ENCODE measurements around the gene CNTNAP5.

Gene CNTNAP5

DNA sequence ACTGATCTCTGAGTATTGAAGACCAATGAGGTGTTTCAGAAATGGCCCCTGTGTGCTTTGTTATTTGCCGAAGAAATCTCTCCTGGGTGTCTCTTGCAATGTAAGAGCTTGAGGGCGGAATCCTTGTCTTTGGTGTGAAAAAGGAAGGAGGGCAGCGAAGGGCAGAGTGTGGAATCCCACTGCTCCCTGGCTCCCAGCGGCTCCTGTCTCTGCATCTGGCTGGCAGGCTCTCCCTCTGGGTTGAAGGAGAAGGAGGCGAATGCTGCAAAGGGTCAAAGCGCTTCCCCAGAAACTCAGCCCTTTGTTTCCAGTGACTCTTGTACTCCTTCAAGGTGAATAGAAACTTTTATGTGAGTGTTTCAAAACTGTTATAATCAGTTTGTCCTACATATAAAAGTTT lies 457.5 kb downstream of the CNTNAP5 start:
- DNase-seq: no peak

- no peak for DNase-seq
Measured at GRCh38 chr2:124485659-124486058, 460.6 kb downstream of the CNTNAP5 start.

DNA sequence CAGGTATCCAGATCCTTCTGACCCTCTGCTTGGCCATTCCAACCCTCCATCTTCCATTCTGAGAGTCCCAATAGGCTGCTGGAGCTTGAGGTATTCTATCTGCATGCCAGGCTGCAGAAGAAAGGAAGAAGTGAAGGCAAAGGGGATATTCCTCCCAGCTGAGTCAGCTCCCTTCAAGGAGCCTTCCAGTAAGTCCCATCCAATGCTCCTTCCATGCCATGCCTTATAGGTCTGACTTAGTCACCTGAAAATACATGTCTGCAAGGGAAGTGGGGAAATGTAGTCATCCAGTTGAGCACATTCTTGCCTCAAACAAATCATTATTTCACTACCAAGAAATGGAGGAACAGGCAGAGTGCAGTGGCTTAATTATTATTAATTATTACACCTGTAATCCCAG lies 464.6 kb downstream of the CNTNAP5 start:
- DNase-seq: no peak

- DNase-seq: no peak
Measured at GRCh38 chr2:124501575-124502152, 476.6 kb downstream of the CNTNAP5 start.

DNA sequence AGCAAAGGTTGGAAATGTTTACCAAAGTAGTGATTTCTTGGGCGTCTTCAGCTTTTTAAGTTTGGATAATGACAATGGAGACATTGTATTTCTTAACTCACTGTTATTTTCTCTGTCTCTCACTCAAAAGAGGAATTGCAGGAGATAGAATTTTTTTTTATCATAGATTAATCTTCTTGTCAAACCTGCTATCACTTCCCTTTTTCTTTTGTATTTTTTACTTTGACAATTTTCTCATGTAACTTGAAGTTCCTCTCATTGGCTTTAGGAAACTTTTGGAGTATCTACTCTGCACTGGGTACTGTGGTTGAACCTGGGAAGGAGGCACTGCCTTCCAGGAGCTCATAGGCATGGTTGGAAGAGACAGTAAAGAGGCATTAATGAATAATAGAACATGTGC lies 489.1 kb downstream of the CNTNAP5 start:
- no peak for DNase-seq

DNA sequence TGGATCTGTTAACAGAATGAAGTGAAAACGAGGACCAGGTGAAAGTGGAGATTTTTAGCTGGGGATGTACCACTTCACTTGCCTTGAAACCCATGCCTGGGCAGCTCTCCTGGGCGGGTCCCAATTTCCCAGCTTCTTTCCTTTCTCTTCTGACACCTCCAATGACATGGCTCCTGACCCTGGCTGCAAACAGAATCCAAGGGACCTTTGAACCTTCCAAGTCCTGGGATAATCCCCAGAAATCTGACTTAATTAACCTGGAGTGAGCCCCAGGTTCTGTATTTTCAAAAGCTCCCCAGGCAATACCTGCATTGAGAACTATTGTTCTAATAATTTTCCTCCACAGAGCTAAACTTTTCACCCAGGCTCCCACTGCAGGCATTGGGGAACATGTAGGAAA lies 495.9 kb downstream of the CNTNAP5 start:
- DNase-seq: no peak

- DNase-seq: no peak
Measured at GRCh38 chr2:124523096-124523495, 498.0 kb downstream of the CNTNAP5 start.

DNA sequence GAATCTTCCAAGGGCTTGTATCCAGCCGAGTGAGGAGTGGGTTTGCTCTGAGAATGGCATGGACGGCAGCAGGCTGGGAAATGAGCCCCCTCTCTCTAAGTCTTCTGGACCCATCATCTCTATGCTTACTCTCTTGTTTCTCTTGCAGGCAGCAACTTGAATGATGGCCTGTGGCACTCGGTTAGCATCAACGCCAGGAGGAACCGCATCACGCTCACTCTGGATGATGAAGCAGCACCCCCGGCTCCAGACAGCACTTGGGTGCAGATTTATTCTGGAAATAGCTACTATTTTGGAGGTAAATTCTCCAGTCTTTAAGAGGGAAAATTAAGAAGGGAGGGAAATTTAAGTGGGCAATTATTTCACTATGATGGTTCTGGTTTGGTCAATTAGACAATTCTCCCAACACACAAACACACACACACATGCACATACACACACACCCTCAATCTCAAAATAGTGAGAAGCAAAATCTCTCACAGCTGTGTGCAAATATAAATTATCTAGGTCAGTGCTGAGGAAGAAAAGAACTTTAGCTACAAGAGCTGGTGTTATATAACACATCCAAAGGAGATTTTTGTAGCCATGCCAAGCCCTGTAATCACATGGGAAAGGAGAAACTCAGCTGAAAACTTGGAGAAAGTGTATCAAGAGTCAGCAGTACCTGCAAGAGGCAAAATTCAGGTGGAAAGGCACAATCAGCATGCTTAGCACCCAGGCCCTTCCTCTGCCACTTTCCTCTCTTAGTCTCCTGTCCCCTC lies 499.2 kb downstream of the CNTNAP5 start:
- no peak for DNase-seq

- DNase-seq: no peak
Measured at GRCh38 chr2:124526221-124526620, 501.1 kb downstream of the CNTNAP5 start.

- DNase-seq: no peak
Measured at GRCh38 chr2:124530203-124530602, 505.1 kb downstream of the CNTNAP5 start.

DNA sequence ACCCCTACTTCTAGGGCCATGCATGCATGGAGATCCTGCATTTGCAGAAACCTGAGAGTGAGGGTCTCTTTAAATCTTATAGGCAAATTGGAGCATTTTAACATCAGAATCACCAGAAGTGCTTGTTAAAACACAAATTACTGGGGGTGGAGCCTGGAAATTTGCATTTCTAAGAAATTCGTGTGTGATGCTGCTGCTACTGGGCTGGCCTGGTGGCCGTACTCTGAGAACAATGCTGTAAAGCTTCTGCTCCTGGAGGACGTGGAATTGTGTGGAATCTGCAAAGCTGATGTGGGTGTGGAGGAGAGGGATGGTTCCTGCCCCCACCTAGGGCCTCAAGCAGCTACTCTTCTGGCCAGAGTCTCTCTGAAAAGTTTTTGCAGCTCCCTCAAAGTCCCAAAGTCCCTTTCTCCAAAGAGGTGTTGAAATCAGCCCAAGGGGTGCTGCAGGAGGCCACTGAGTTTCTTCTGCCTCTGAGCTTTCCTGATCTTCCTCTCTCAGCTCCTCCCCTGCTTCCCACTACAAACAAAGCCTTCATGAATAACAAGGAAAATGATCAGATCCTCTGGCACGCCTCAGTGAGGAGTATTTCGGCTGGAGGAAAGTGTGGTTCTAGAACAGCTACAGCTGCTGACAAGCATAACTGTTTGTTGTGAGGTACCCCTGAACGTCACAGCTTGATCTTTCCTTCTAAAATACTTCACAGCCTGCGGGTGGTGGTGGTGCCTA lies 508.3 kb downstream of the CNTNAP5 start:
- DNase-seq: no peak

- DNase-seq: no peak
Measured at GRCh38 chr2:124534028-124534427, 508.9 kb downstream of the CNTNAP5 start.

DNA sequence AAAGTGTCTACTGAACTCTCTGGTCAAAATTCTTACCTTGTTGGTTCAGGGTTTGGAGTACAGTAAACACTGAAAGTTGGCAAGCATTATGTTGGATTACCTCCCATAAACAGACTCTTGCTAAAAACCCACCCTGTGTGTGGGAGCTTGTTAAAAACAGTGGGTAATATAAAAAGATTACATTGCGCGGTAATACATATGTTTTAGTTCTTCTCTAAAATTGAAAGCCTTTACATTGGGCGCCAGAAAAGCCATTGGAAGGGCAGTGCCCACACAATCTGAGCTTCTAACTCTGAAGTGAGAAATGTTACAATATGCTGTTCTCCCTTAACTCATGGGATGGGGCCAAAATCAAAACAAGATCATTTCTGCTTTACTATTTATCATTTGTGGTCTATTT lies 510.7 kb downstream of the CNTNAP5 start:
- DNase-seq: no peak

DNA sequence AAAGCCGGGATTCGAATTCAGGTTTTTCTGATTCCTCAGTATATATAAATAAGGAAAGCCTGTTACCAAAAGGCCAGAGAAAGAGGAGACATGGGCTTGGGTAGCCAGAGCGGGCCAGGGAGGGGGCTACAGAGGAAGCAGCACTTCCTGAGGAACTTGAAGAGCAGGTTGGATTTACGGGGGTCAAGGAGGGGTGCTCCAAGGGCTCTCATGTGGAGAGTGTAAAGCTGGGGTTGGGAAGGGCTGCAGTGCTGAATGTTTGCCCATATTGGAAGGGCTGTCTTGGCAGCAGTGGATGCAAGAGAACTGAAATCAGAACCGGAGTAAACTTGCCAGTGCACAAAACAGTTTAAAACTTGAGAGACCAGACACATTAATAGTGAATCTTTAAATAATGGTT lies 511.5 kb downstream of the CNTNAP5 start:
- no peak for DNase-seq

DNA sequence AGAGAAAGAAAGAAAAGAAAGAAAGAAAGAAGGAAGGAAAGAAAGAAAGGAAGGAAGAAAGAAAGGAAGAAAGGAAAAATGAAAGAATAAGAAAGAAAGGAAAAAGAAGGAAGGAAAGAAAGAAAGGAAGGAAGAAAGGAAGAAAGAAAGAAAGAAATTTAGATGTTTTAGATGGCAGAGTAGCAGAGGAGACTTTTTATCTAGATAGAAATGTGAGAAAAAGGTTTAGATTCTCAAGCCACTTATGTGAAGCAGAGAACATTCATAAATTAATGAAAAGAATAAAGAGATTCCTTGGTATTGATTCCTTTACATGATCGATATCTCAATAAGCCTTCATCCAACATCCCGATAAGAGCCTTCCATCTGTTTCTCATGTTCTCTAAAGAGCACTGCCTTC lies 513.5 kb downstream of the CNTNAP5 start:
- no peak for DNase-seq

DNA sequence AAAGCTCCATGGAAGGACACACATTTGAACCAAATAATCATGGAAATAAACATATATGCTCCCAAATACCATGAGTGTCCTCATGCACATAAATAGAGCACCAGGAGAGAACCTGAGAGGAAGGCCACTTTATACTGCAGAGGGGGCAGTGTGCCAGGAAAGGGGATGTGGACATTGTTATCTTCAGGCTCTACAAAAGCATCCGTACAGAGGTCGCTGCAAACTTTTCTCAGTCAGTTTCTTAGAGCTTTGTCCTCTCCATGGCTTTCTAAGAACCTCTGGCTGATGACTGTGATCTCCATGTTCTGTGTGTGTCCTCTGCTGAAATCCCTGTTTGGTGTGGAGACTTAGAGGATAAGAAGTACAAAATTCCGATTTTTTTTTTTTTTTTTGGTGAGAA lies 515.7 kb downstream of the CNTNAP5 start:
- no peak for DNase-seq

- no peak for DNase-seq
Measured at GRCh38 chr2:124542932-124543640, 518.0 kb downstream of the CNTNAP5 start.

GRCh38 chr2:124547700-124548099 lies 522.6 kb downstream of the CNTNAP5 start:
- no peak for DNase-seq

GRCh38 chr2:124558277-124558905 lies 533.3 kb downstream of the CNTNAP5 start:
- no peak for DNase-seq

GRCh38 chr2:124559236-124559635 lies 534.1 kb downstream of the CNTNAP5 start:
- no peak for DNase-seq

DNA sequence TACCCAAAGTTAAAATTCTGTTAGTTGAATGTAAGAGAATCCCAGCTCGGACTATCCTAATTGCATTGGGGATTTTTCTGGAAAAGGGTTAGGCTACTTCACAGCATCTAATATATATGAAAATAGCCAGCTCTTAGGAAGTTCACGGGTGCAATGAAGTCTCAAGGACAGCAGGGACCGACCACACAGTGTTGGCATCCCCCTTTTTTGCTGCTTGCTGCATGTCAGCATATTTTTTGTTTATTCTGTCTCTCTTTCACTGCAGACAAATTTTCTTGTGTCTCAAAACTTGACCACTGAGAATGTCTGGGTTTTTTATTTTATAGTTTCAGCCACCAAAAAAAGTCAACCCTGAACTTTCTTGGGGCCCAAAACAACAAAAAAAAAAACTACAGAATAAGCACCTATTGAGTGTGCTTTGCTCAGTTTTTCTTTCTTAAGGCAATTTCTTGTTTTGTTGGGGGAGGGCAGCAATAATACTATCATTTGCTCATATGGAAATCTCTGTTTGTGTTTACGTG lies 535.6 kb downstream of the CNTNAP5 start:
- no peak for DNase-seq

GRCh38 chr2:124561486-124561885 lies 536.4 kb downstream of the CNTNAP5 start:
- no peak for DNase-seq

GRCh38 chr2:124563426-124563825 lies 538.3 kb downstream of the CNTNAP5 start:
- no peak for DNase-seq
